LNCaP clone FGC (cell line): ENCODE measurements around the gene KLHL41.

Experiments
- DNase-seq: peaks from one replicate; pipeline ENCODE4 v3.0.0-alpha.2; 2011; ENCODE audit warnings: low read depth
- H3K4me3 ChIP-seq: 2 replicates; pipeline ENCODE4 v1.5.1; 2011; ENCODE audit warnings: mild to moderate bottlenecking, low read depth, low read length, control low read depth
- CTCF ChIP-seq: IDR thresholded peaks from 2 replicates; pipeline ENCODE4 v1.5.1; 2012; ENCODE audit warnings: mild to moderate bottlenecking; ENCODE audit not compliant: control insufficient read depth, insufficient read depth; ENCODE audit errors: extremely low read depth

KLHL41 gene

GRCh38 chr2:169509298-169509885 lies at the start of gene KLHL41:
KLHL41 (plus strand) TSS chr2:169509702; CDS start chr2:169509779, 77 bp downstream.
- TF ChIP-seq CTCF: no peak
- no peak for DNase-seq
- no peak within 1 kb of the TSS for H3K4me3 ChIP-seq

DNA sequence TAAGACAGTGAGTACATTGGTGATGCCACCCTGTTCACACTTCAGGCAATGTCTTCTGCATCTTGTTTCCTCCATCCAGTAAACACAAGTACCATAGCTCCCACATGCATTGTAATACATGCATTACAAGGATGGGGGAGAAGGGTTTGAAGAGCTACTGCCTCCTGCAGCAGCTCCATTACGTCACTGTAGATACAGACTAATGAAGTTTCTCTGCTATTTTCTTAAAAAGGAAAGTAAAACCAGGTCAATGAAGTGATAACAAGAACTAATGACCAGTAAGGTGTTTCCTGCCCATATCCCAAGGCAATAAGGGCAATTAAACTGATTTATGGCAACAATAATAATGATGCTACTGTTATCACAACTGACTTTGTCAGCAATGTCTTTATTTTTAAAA lies 48.4 kb upstream of the KLHL41 start:
- no peak for DNase-seq
- TF ChIP-seq CTCF: no peak
- H3K4me3 ChIP-seq: no peak overlapping the region

DNA sequence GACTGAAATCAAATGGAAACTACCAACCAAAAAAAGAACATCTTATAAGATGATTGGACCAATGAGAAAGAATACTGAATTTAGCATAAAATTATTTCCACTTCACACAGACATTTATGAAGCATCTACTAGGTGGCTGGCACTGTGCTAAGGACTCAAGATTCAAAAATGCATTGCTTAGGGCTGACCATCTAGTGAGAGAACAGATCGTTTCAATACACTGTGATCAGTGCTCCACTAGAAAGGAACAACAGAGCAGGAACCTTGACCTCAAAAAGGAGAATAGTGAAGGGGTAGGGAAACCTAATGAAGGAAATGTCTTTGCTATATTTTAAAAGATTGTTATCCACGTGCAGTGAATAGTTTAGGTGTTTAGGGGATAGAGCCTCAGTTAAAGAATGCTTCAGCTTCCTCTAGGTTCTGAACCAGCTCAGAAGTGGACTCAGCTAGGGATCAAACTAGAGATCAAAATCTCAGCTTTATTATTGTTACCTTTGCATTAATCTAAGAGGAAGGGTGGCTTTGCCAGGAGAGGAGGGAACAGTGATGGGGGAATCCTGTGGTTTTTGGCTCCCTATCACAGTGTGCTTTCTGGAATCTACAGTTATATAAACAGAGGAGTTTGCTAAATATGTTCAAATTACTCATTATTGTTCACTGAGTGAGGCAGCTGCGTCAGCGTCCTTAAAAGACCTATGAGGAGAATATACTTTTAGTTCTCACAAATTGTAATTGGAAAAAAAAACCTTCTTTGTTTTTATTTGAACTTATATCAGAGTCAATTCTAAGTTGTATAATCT lies 46.4 kb upstream of the KLHL41 start:
- no peak for TF ChIP-seq CTCF
- DNase-seq: no peak
- no peak overlapping the region for H3K4me3 ChIP-seq

GRCh38 chr2:169464466-169464865 lies 45.0 kb upstream of the KLHL41 start:
- TF ChIP-seq CTCF: no peak
- no peak overlapping the region for H3K4me3 ChIP-seq
- no peak for DNase-seq

- H3K4me3 ChIP-seq: no peak overlapping the region
- TF ChIP-seq CTCF: no peak
- no peak for DNase-seq
Measured at GRCh38 chr2:169464882-169465281, 44.6 kb upstream of the KLHL41 start.

DNA sequence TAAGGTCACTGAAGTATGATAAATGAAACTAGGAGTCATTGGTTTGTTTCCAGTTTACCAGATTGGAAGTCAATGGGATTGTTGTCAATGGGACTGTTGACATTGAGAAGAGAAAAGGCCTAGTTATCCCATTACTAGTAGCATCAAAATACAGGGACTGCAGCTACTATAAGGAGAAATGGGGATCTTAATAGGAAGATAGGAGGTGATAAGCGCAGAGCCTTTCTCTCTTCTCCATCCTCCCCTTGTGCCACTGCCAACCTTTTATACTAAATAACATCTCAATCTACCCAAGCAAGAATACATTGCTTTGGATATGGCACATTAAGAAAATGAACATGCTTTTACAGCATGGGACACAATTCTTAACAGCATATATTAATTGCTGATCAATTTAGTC lies 40.7 kb upstream of the KLHL41 start:
- no peak overlapping the region for H3K4me3 ChIP-seq
- DNase-seq: no peak
- TF ChIP-seq CTCF: no peak

GRCh38 chr2:169469952-169470572 lies 39.4 kb upstream of the KLHL41 start:
- no peak overlapping the region for H3K4me3 ChIP-seq
- no peak for TF ChIP-seq CTCF
- no peak for DNase-seq
